ENCODE data around the gene LRRC8B.

Gene LRRC8B

GRCh38 chr1:89607156-89607555, 82.5 kb downstream of the LRRC8B start:
- TF ChIP-seq CTCF (conservative IDR thresholded peaks at IDR 0.05; ENCODE audit: low read depth): no peak
- H3K27ac ChIP-seq: no peak overlapping the region
- ChIA-PET POLR2A (ENCODE audit: low non-redundant PET) (no interaction called here), CTCF (no interaction called here)
- DNase-seq (ENCODE audit: low spot score): no peak

- ChIA-PET POLR2A (ENCODE audit: low non-redundant PET) (no interaction called here), CTCF (interaction anchor here (0.7 kb wide), 1 partner anchor 9 kb away, joined by 3 read pairs; no protein-coding TSS in a partner anchor)
- no peak for DNase-seq (ENCODE audit: low spot score)
- no peak for TF ChIP-seq CTCF (conservative IDR thresholded peaks at IDR 0.05; ENCODE audit: low read depth)
- H3K27ac ChIP-seq: no peak overlapping the region
These were observed 83.1 kb downstream of the LRRC8B start for GRCh38 chr1:89607586-89608318.

- 0 out of 2 replicates have a peak overlapping the region, but pooled peaks have one; percentile 33 for H3K27ac ChIP-seq
- DNase-seq (ENCODE audit: low spot score): no peak
- no peak for TF ChIP-seq CTCF (conservative IDR thresholded peaks at IDR 0.05; ENCODE audit: low read depth)
- ChIA-PET CTCF (interaction anchor here (0.6 to 0.7 kb wide), 2 partner anchors 8 to 9 kb away, joined by 3 read pairs; no protein-coding TSS in a partner anchor), POLR2A (ENCODE audit: low non-redundant PET) (no interaction called here)
These were observed 83.8 kb downstream of the LRRC8B start for GRCh38 chr1:89608319-89608983.

GRCh38 chr1:89608984-89609725, 84.5 kb downstream of the LRRC8B start:
- CTCF ChIA-PET: interaction anchor here (0.6 kb wide), 2 partner anchors 9 to 727 kb away, joined by 3 read pairs; no protein-coding TSS in a partner anchor
- POLR2A ChIA-PET (ENCODE audit: low non-redundant PET): no interaction called here
- H3K27ac ChIP-seq: peak overlapping the region; percentile 33; the same call in 1 of the 2 replicates
- no peak for TF ChIP-seq CTCF (conservative IDR thresholded peaks at IDR 0.05; ENCODE audit: low read depth)
- DNase-seq (ENCODE audit: low spot score): no peak

- H3K27ac ChIP-seq: no peak overlapping the region
- CTCF ChIA-PET: interaction anchor here (0.6 kb wide), 1 partner anchor 728 kb away, joined by 3 read pairs; no protein-coding TSS in a partner anchor
- no peak for DNase-seq (ENCODE audit: low spot score)
- no peak for TF ChIP-seq CTCF (conservative IDR thresholded peaks at IDR 0.05; ENCODE audit: low read depth)
- POLR2A ChIA-PET (ENCODE audit: low non-redundant PET): no interaction called here
These were observed 85.3 kb downstream of the LRRC8B start for GRCh38 chr1:89609781-89610456.

Measured in RWPE1 (cell line).